NCI-H446 treated with DMSO at 0.1 percent for 48 hours (cell line): ENCODE measurements around the gene PDPN.
"Not testable (repeated sequence)": the region's sequence is repeated elsewhere in the genome, so short reads cannot be mapped to it uniquely, and the experiment has no call there.

Source experiments
- DNase-seq: peaks from one replicate; lab custom pipeline; 2025; lab: John Stamatoyannopoulos, UW

Gene PDPN, protein sequence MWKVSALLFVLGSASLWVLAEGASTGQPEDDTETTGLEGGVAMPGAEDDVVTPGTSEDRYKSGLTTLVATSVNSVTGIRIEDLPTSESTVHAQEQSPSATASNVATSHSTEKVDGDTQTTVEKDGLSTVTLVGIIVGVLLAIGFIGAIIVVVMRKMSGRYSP

DNA sequence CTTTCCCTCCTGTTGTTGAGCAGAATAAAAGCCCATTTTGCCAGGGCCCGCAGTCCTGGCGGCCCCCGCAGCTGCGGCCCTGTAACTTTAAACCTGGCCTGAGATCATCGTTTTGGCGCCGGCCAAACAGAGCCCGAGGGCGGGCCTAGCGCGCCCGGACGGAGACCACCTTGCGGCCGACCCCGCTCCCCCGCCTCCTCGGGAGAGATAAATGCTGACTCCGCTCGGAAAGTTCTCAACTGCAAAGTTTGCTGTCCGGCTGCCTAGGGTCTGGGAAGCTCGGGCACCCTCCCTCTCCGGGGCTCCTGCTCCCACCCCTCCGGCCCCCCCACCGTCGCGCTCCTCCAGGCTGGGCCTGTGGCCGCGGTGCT lies at the start of gene PDPN:
Gene PDPN (plus strand): TSS at position 238 of the 371 bp plus-strand sequence. CDS start 202 bp downstream, outside the sequence.
- DNase-seq, result no peak

DNA sequence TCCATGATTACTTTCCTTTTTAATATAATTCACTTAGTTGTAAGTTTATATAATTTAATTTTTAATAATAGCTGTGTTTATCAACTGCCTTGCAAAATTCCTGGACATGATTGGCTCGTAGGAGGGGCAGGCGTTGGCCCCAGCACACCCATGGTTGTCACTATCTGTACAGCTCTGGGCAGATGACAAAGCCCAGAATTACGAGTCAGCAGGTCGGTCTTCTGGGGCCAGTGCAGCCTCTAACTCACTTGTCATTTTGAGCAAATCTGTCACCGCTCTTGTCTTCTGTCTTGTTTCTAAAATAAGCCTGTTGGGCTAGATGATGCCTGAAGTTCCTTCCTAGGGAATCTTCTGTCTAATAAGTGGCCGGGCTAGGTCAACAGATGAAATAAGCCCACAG lies 48.4 kb upstream of the PDPN start:
- no peak for DNase-seq

DNA sequence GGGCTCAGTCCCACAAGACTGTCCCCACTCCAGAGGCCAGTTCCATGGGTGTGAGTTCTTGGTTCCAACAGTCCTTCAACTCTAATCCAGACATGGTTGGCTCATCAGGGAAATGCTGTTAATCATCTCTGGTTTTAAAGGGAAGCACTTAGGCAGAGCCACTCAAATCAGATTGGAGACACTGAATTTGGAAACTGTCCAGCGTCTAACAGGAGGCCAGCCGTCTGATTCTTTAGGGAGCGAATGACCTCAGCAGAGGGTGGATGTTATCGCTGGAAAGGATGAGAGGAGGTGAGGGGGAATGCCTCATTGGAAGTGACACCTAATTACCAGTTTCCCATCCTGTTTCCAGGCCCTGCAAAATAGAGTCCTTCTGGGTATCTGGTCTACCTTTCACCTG lies 47.1 kb upstream of the PDPN start:
- DNase-seq, result no peak

DNA sequence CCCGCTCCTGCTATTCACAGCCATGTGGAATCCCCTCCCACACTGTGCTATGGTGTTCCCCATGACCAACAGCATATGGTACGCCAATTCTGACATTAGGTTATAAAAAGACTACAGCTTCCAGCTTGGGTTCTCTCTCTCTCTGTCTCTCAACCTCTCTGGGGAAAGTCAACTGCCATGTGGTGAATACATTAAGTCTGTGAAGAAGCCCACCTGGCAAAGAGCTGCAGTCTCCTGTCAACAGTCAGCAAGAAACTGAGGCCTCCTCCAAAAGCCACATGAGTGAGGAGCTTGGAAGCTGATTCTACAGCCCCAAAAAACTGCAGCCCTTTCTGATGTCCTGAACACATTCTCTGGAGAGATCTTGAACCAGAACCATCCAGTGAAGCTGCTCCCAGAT lies 44.8 kb upstream of the PDPN start:
- DNase-seq, result no peak

DNA sequence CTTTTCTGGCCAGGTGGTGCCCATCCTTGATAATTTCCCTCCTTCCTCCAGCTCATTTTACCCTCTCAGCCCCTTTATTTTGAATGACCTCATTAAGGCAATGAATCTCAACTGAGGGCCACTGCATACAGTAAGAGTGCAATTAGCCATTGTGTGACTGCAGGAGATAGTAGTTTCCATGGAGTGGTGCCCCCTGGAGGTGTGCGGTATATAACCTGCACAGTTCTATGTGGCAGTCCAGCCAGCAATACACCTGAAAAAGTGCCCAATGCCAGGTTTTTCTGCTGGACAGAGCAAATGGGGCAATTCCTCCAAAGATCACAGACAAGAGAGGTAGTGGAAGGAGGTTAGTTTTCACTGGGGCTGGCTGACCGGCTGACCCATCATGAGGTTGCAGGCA lies 43.9 kb upstream of the PDPN start:
- no peak for DNase-seq

DNA sequence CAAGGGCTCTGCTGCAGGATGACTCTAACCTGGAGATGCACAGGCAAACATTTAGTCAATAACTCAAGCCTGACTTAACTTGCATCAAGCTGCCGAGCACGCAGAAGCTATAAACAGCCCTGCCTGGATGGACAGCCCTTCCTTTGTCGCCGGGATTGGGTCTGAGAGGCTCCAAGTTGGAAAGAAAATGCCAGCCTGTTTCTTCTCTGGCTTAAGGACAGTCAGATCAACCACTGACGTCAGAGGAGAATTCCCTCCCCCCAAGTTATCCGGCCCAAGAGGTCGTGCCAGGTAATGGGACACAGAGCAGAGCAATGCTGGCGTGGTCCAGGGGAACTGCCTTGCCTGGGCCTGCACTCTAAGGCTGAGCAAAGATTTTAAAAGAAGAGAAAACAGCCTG lies 42.8 kb upstream of the PDPN start:
- no peak for DNase-seq

DNA sequence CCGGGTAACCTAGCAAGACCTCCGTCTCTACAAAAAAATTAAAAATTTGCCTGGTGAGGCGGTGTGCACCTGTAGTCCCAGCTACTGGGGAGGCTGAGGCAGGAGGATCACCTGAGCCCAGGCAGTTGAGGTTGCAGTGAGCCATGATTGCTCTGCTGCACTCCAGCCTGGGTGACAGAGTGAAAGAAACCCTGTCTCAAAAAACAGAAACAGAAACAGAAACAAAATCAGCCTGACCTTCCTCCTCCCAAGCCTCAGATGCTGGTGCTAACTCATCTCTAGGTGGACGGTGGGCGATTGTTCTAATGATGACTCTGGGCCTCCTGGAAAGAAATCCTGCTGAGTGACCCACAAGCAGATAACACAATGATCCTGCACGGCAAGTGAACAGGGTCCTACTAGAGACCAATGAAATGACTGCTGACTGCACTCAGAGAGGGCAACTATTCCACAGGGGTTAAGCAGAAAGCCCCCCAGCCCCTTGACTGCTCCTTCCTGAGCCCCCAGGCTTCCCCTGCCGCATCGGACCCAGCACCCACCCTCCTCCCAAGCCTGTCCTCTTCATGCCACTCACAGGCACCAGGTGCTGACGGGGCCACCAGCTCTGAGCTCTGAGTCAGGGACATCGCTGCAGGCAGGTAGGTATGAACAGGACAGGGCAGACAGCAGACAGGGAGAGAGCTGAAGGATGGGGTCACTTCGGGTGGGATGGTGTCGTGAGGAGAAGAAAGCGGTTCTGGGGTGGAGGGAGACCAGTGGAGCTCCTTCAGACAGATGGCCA lies 42.0 kb upstream of the PDPN start:
- DNase-seq, result no peak

DNA sequence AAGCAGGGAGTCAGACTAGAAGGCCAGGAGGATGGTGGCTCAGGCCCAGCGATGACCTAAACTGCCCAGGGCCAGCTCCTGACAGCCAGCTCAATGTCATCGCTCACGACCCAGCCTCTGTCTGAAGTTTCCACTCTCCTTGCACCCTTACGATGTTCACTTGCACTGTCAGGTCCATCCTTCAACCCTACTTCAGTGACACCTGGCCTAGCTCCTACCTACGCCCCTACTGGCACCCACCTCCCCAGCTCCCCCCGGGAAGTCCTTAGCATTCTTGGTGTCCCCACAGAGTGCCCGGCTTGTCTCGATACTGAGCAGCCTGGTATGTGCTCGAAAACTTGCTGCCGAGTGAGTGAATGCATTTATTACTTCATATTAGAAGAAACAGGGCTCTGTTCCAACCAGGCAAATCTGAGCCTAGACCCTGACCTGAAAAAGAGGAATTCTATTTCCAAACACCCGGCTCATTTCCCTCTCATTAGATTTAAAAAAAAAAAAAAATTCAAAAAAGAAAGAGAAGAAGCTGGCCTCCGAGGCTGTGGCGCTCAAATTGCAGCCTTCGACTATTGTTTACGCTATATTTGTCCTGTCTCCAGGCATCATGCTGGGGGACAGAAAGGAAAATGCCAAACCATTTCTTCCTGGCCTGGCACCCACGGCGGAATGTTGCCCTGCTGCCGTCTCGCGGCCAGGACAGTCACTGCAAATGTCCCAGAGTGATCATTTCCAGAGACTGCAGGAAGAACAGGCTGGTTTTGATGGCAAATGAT lies 40.0 kb upstream of the PDPN start:
- DNase-seq, result no peak

DNA sequence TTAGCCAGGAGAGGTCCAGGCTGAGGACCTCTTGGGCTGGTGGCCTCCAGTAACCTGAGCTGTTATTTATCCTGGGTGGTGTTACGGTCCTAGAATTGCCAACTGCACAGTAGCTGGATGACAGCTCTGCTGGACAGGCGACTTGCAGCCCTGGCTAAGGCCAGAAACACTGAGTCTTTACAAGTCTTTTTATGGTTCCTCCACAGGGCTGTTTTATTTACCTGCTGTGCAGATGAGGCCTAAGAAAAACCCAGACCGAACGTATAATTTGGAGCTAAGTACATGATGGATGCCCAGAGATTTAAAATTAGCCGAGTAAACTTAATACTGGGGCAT lies 39.4 kb upstream of the PDPN start:
- DNase-seq, result no peak

DNA sequence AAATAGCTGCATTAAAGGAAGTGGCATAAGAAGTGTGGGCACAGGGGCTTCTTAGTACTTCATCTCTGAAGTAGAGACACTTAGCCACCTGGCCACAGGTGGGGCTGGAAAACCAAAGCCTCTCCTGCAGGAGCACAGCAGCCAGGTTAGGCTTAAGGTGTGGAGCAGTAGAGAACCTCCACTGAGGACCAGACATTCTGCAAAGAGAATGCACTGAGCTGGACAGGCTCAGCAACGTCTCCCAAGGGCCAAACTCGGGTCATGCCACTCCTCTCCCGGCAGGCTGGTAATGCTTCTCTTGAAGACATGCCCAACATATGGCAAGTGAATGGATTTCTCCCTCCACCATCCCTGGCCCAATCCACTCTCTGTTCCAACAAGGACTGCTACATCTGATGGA lies 36.8 kb upstream of the PDPN start:
- DNase-seq, result no peak

DNA sequence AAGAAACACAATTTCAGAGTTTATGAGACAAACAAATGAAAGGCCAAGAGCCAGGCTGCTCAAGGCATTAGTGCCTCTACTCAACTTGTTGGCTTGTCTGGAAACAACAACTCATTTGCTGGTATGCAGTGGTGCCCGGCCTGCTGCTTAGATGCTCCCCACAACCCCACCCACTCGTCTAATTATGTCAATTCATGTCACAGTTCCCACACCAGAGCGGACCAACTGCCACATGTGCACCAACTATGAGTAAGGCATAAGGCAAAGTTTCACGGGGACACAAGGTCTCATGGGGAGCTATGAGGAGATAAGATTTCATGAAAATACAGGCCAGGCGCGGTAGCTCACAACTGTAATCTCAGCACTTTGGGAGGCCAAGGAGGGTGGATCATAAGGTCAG lies 35.4 kb upstream of the PDPN start:
- no peak for DNase-seq

DNA sequence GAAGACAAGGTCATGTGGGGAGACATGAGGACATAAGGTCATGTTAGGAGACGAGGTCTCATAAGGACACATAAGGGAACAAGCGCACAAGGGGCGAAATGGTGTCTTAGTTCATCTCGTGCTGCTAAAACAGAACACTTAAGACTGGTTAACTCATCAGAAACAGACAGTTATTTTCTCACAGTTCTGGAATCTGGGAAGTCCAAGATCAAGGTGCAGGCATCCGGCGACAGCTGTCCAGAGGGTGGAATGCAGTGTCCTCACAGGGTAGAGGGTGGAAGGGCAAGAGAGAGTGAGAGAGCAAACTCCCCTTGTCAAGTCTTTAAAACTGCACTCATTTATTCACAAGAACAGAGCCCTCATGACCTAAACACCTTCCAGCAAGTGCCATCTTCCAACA lies 34.6 kb upstream of the PDPN start:
- DNase-seq, result no peak

DNA sequence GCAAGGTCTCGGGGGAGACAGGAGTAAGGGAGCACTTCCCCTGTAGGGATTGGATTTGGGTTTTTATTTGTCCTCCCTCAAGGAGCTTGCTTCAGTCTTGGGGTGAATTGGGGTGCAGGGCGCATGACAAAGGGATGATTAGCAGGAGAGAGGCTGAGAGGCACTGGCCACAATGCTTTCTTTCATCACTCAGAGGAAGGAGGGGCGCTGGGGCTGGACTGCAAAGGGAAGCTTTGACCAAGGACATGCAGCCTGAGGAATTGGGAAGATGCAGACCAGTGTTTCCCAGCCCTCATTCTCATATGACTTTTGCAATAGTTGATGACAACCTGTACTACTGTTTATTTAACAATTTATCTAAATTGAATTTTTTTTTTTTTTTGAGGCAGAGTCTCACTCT lies 34.1 kb upstream of the PDPN start:
- no peak for DNase-seq

DNA sequence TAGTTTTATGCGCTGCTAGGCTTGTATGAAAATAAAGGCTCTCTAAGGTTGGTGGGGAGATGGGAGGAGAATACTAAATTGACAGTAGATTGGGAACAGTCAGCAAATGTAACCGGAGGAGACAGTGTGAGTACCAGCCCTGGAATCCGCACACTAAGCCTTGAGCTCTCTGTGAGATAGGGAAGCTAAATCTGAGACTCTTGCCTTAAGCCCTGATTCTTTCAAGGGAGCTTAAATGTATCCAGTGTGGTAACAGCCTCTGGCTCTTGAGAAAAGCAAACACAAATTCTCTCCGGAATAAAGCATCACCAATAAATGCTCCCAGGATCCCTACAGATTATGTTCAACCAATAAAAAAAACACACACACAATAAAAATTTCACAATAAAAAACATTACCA lies 33.0 kb upstream of the PDPN start:
- DNase-seq, result no peak

DNA sequence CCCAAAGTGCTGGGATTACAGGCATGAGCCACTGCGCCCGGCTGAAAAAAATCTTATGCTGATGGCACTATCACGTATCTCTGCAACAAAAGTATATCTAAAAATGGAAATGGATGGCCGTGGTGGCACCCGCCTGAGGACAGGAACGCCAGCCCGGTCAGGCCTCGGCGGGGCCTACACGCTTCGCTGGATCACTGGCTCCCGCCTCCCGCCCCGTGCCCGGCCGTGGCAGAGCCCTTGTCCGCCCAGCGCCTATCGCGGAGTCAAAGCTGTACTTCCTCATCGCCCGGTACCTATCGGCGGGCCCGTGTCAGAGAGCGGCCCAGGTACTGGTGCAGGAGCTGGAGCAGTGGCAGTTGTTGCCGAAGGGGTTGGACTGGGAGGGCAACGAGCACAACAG lies 28.8 kb upstream of the PDPN start:
- no peak for DNase-seq

DNA sequence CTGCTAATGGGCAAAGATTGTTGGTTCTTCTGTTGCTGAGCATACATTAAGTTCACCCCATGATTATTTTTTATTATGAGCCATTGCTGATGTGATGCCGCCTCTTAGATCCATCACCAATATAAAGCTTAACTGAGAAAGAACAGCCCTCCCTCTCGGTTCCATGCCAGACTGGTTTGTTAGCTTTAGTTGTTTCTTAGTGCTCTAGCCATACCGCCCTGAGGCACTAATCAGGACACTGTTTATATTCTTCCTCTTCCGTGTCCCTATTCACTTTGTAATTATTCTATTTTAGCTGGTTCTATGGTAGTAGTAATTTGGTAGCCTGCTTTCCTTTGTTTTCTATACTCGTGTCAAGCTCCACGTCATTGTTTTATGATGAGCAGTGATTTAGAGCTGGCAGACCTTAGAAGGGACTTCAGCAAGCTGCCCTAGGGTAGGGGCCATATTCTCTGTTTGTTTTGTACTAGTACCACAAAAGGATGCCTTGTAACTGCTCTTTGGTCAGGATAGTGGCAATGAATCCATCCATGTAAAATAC lies 27.3 kb upstream of the PDPN start:
- DNase-seq, result no peak

DNA sequence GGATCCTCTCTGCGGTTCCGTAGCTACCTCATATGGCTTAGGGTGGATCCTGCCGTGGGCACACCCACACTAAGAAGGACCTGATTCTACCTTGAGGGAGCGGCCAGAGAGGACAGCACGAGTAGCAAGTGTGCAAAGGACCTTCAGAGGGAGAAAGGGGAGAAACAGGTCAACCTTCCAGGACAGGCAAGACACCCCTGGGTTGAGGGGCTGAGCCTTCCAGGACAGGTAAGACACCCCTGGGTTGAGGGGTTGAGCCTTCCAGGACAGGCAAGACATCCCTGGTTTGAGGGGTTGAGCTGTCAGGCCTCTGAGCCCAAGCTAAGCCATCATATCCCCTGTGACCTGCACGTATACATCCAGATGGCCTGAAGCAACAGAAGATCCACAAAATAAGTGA lies 23.1 kb upstream of the PDPN start:
- no peak for DNase-seq

DNA sequence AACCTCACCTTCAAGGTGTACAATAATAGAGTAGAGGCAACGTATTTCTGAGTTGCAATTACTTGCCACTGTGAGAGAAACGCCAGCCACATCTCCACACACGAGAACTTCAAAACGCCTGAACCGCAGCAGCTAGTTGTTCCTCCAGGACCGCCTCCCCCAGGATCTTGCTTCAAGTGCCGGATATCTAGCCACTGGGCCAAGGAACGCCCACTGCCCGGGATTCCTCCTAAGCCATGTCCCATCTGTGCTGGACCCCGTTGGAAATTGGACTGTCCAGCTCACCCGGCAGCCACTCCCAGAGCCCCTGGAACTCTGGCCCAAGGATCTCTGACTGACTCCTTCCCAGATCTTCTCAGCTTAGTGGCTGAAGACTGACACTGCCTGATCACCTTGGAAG lies 20.7 kb upstream of the PDPN start:
- DNase-seq, result not testable (repeated sequence)

DNA sequence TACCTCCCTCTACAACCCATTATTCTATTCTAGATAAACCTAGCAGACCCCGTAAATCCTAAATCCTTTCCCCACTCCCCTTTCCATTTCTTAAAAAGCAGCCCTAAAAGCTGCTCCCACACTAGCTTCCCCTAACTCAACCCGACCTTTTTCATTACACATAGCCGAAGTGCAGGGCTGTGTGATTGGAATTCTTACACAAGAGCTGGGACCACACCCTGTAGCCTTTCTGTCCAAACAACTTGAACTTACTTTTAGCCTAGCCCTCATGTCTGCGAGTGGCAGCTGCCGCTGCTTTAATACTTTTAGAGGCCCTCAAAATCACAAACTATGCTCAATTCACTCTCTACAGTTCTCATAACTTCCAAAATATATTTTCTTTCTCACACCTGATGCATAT lies 19.6 kb upstream of the PDPN start:
- DNase-seq, result no peak

DNA sequence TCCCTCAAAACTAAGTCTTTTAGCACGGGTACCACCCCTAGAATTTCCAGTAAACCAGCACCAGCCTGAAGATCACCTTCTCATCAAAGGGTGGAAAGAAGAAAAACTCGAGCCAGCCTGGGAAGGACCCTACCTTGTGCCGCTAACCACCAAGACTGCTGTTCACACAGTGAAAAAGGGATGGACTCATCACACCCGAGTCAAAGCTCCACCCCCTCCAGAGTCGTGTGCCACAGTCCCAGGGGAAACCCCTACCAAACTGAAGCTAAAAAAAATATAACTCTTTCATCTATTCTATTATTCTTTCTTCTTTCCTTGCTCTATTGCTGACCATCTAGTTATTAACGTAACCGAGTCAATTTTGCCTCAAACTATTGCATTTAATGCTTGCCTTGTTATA lies 13.2 kb upstream of the PDPN start:
- not testable (repeated sequence) for DNase-seq

DNA sequence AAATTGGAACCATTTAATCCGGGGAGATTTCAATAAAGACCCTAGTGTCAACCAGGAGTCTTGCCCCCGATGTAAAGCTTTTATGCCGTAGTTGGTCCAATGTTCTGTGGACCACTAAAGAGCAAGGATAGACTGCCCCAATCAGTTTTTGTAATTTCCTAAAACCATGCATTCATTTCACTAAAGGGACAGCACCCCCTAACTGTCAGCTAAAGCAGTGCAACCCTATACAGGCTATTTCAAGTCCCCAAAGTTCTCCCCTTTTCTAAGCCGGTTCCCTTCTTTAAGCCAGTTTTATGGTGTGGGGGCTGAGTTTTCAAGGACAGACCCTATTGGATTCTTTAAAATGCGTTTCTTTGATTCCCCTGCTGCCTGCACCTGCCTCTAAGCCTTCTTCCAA lies 12.7 kb upstream of the PDPN start:
- DNase-seq, result no peak

DNA sequence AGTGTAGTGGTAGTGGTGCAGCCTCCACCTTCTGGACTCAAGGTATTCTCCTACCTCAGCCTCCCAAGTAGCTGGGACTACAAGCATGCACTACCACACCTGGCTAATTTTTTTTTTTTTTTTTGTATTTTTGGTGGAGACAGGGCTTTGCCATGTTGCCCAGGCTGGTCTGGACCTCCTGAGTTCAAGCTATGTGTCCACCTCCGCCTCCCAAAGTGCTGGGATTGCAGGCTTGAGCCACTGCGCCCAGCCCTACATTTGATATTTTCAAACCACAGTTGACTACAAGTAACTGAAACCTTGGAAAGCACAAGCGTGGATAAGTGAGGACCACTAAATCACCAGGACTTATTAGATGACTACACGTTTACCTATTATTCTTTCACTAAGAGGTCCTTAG lies 10.0 kb upstream of the PDPN start:
- no peak for DNase-seq

DNA sequence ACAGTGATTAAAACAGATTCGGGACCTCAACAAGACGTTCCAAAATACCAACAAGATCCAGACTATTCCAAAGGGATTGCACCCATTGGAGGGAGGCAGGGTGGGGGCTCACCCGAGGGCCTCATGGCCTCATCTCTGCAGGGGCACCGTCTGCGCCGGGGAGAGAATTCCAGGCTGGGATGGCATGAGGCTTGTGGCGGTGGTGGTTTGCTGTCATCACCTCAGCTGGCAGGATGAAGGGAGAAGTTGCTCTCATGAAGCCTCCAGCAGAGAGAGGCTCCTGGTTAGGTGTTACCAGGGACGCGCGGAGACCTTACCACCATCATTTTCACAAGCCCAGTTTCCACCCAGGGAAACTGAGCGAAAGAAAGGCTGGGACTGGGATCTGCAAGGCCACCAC lies 6.7 kb upstream of the PDPN start:
- no peak for DNase-seq
